ENCODE results near the gene TESPA1. TPM values are rescaled to one million over a fixed set of nuclear protein-coding genes. Genes with fewer than 3 reads are reported as not detected.

Gene TESPA1
- total and polyA plus RNA-seq, 2 of the 8 experiments (the other 6 are each of a cell fraction or from before 2014, with no cell fraction given): not detected

GRCh38 chr12:55019784-55020183, 35.2 kb upstream of the TESPA1 start, which contains the start of gene NEUROD4:
TSS of gene NEUROD4 (plus strand) at chr12:55019974. CDS start at chr12:55026440, 6,466 bp downstream.
- CTCF ChIA-PET (ENCODE audit: partially characterized antibody): interaction anchor here (0.6 to 2.0 kb wide), 10 partner anchors 11 to 609 kb away, joined by 3 to 5 read pairs (median 4); no protein-coding TSS in a partner anchor
- POLR2A ChIA-PET (ENCODE audit: partially characterized antibody): interaction anchor here (1.0 to 1.2 kb wide), 2 partner anchors 10 to 22 kb away, joined by 4 to 5 read pairs; no protein-coding TSS in a partner anchor
- Histone ChIP-seq H2BK15ac (ENCODE audit: low read length) (no peak within 1 kb of the TSS; the same call in 1 of the 2 replicates), H2BK5ac (ENCODE audit: low read depth, low read length) (no peak within 1 kb of the TSS), H2BK12ac (ENCODE audit: low read depth, low read length) (no peak within 1 kb of the TSS), H2AK5ac (ENCODE audit: low read depth, low read length) (no peak within 1 kb of the TSS), H3K18ac (ENCODE audit: extremely low read depth, low read length) (no peak within 1 kb of the TSS), H4K91ac (replicated peaks; ENCODE audit: insufficient read length, low read length) (no peak within 1 kb of the TSS), H3K4ac (replicated peaks; ENCODE audit: insufficient read length, low read depth, low read length) (no peak within 1 kb of the TSS), H2BK120ac (replicated peaks; ENCODE audit: low read depth, low read length) (no peak within 1 kb of the TSS), H4K20me1 (replicated peaks in 1 of 2; ENCODE audit: control insufficient read depth in 1 of 2, insufficient read depth in 2 of 2, low read length in 2 of 2) (peaks cover 0 to 2% of the 10 kb centered on the region in 2 experiments), H2BK20ac (ENCODE audit: low read length) (no peak within 1 kb of the TSS), H3K4me3 (ENCODE audit: extremely low read depth in 1 of 4, insufficient read depth in 2 of 4, low read depth in 3 of 4, low read length in 4 of 4) (peak within 1 kb of the TSS; percentile 22 to 49 (median 27); a peak in 6 of 8 replicates), H3K36me3 (ENCODE audit: control insufficient read depth in 2 of 4, insufficient read depth in 4 of 4, low read length in 3 of 4) (no peaks in the 10 kb centered on the region), H3K4me1 (replicated peaks in 1 of 4; ENCODE audit: control insufficient read depth in 3 of 4, insufficient read depth in 4 of 4, low read length in 3 of 4) (peaks cover 0 to 2% (median 0%) of the 10 kb centered on the region in 4 experiments; a peak in 2 of 7 replicates), H3K27ac (ENCODE audit: low read depth, low read length) (no peak within 1 kb of the TSS), H3K14ac (ENCODE audit: insufficient read length) (no peak within 1 kb of the TSS), H4K5ac (ENCODE audit: insufficient read length, low read depth, low read length) (no peak within 1 kb of the TSS), H3K56ac (replicated peaks; ENCODE audit: insufficient read length, low read depth, low read length) (no peak within 1 kb of the TSS), H3K23ac (ENCODE audit: insufficient read length) (no peak within 1 kb of the TSS), H3K9me3 (ENCODE audit: insufficient read depth in 2 of 2, low read depth in 1 of 2, low read length in 1 of 2) (no peaks in the 10 kb centered on the region), H3K27me3 (replicated peaks in 1 of 4; ENCODE audit: control insufficient read depth in 3 of 4, extremely low read depth in 1 of 4, insufficient read depth in 3 of 4, low read length in 3 of 4) (no peaks in the 10 kb centered on the region), H3K79me1 (ENCODE audit: low read depth, low read length) (no peaks in the 10 kb centered on the region), H3K23me2 (ENCODE audit: low read depth, low read length) (no peaks in the 10 kb centered on the region), H3K9ac (replicated peaks in 1 of 4; ENCODE audit: extremely low read depth in 1 of 4, low read depth in 3 of 4, low read length in 3 of 4) (no peak within 1 kb of the TSS; a peak in 1 of 7 replicates), H4K8ac (ENCODE audit: extremely low read depth, insufficient read depth, low read length) (no peak within 1 kb of the TSS), H3K79me2 (ENCODE audit: control insufficient read depth in 1 of 2, insufficient read depth in 2 of 2, low read length in 2 of 2) (no peaks in the 10 kb centered on the region), H2AFZ (ENCODE audit: low read length) (peak within 1 kb of the TSS; percentile 72; the same call in 1 of the 2 replicates), H3K4me2 (ENCODE audit: insufficient read depth in 1 of 2, low read depth in 2 of 2, low read length in 2 of 2) (peak within 1 kb of the TSS; percentile 48 to 58)
- peak; percentile 96 for FAIRE-seq
- peak; percentile 80 to 83 for DNase-seq (ENCODE audit: low read depth in 1 of 2, low spot score in 2 of 2)
- WGBS, 2 experiments (ENCODE audit: extremely low coverage in 1 of 2, insufficient coverage in 1 of 2, insufficient read length in 1 of 2, insufficient replicate concordance in 2 of 2, low coverage in 1 of 2, low lambda C conversion rate in 2 of 2, missing lambda C conversion rate in 1 of 2): 5% methylated on average over 13 of the region's 13 CpGs; no CpG with 5 or more reads in 1 of the 2 experiments
- TF ChIP-seq ZNF274 (IDR thresholded peaks at IDR 0.05; ENCODE audit: borderline replicate concordance, extremely low read depth, low read length): no peak
- peak; percentile 80; the same call in 1 of the 2 replicates for TF ChIP-seq ATF2 (IDR thresholded peaks at IDR 0.05; ENCODE audit: low read length)
- TF ChIP-seq ATF3 (IDR thresholded peaks at IDR 0.05; ENCODE audit: insufficient read depth, low read depth, low read length): no peak
- 0 out of 3 replicates have a peak, but pooled peaks of 1 of the 2 experiments have one; percentile 24 for TF ChIP-seq POLR2A (IDR thresholded peaks at IDR 0.05; ENCODE audit: control extremely low read depth in 1 of 2, low read depth in 2 of 2, low read length in 2 of 2)
- no peak for TF ChIP-seq YY1 (IDR thresholded peaks at IDR 0.05; ENCODE audit: low read depth, low read length)
- TF ChIP-seq E2F6 (IDR thresholded peaks at IDR 0.05): peak; percentile 44; the same call in 1 of the 2 replicates
- peak; percentile 100 for TF ChIP-seq SIN3A (conservative IDR thresholded peaks at IDR 0.05 in 1 of 2, IDR thresholded peaks at IDR 0.05 in 1 of 2; ENCODE audit: low read depth in 1 of 2, low read length in 2 of 2)
- peak; percentile 59 for TF ChIP-seq TAF1 (IDR thresholded peaks at IDR 0.05; ENCODE audit: low read depth, low read length)
- no peak for TF ChIP-seq SIRT6 (IDR thresholded peaks at IDR 0.05; ENCODE audit: low read length)
- TF ChIP-seq SP1 (IDR thresholded peaks at IDR 0.05; ENCODE audit: low read depth, low read length): peak; percentile 71; the same call in 1 of the 2 replicates
- no peak for TF ChIP-seq ASH2L (IDR thresholded peaks at IDR 0.05; ENCODE audit: low read length)
